ENCODE measurements around the gene CDH23. TPM values are rescaled to one million over a fixed set of nuclear protein-coding genes. Genes with fewer than 3 reads are reported as not detected.
A peak's percentile ranks its signal among the peaks of the same experiment; 100 is the strongest.

Gene CDH23
- total RNA-seq, 2 donors from 2014 or later: 1.7 to 11.2 TPM

DNA sequence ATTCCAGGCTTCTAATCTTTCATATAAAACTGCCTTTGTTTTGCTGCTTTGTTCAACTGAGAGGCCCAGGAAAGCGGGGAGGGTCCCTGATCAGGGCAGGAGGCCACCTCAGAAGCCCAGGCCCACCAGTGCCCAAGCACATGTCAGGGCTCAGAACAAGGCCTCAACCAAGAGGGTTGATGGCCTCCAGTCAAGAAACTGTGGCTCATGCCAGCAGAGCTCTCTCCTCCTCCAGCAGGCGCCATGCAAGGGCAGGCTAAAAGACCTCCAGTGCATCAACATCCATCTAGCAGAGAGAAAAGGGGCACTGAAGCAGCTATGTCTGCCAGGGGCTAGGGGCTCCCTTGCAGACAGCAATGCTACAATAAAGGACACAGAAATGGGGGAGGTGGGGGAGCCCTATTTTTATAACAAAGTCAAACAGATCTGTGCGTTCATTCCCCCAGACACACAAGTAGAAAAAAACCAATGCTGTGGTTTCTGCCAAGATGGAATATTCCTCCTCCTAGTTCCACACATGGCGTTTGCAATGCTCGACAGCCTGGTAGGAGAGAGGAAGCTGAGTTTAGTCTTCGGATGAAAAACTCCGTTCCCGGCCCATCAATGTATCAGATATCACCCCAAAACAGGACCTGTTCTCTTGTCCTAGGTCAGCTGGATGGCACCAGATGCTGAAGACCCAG lies 420.4 kb downstream of the CDH23 start:
- Mint-ChIP-seq H3K36me3 (peaks cover 0 to 6% of the 10 kb centered on the region in 2 donors), H3K9me3 (no peaks in the 10 kb centered on the region), H3K27ac (peak overlapping the region in 1 of 2 donors; percentile 64)
- no peak for DNase-seq (ENCODE audit: low spot score in 2 of 2)
- ATAC-seq: no peak

GRCh38 chr10:71817831-71818655 lies 421.3 kb downstream of the CDH23 start:
- H3K27ac Mint-ChIP-seq: peak overlapping the region; percentile 64 to 77
- ATAC-seq (no peak), DNase-seq (ENCODE audit: low spot score in 2 of 2) (no peak)
- peaks cover 0 to 6% of the 10 kb centered on the region in 2 donors for H3K36me3 Mint-ChIP-seq
- H3K9me3 Mint-ChIP-seq: no peaks in the 10 kb centered on the region

- ATAC-seq (no peak), DNase-seq (ENCODE audit: low spot score in 2 of 2) (no peak)
- Mint-ChIP-seq H3K9me3 (no peaks in the 10 kb centered on the region), H3K27ac (peak overlapping the region in 1 of 2 donors; percentile 77), H3K36me3 (peaks cover 0 to 6% of the 10 kb centered on the region in 2 donors)
Observed at GRCh38 chr10:71818674-71819260, 422.0 kb downstream of the CDH23 start.

- ATAC-seq: no peak
- no peak for DNase-seq (ENCODE audit: low spot score in 2 of 2)
- Mint-ChIP-seq H3K9me3 (no peaks in the 10 kb centered on the region), H3K36me3 (peaks cover 0 to 6% of the 10 kb centered on the region in 2 donors), H3K27ac (peak overlapping the region; percentile 38 to 68)
Observed at GRCh38 chr10:71819441-71819861, 422.7 kb downstream of the CDH23 start.

DNA sequence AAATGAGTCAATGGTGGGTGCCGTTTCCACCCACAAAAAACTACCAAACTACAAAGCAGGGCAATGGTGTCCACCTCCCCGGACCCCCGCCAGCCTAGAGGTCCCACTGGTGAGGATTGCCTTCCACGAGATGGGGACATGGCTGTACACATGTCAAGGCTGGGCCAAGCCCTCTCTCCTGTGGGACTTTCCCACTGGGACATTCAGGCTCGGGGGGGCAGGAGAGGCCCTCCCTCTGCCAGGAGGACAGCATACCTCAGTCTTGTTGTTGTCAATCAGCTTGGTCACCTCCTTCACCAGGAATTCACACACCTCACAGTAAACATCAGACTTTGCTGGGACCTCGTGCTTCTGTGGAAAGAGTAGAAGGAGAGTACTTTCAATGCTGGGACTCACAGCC lies 423.3 kb downstream of the CDH23 start:
- DNase-seq (ENCODE audit: low spot score in 2 of 2): no peak
- peak overlapping the region; percentile 38 to 68 for H3K27ac Mint-ChIP-seq
- H3K36me3 Mint-ChIP-seq: peaks cover 0 to 6% of the 10 kb centered on the region in 2 donors
- no peaks in the 10 kb centered on the region for H3K9me3 Mint-ChIP-seq
- no peak for ATAC-seq

DNA sequence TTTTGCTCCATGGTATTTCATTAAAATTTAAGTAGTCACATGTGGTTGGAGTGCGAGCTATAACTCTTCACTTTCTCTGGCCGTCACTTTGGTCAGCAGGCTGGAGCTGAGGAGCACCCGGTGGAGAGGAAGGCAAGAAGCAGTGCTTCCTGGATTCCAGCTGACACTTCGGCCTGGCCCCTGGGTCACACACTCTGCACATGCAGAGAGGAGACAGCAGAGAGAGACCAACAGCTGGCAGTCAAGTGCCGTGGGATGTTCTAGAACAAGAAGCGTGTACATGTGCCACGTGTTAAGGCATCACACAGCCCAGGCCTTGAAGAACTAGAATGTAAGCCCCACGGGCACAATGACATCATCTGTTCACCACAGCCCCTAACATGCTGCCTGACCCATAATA lies 424.2 kb downstream of the CDH23 start:
- DNase-seq (ENCODE audit: low spot score in 2 of 2) (no peak), ATAC-seq (no peak)
- Mint-ChIP-seq H3K27ac (peak overlapping the region; percentile 12 to 38), H3K9me3 (no peaks in the 10 kb centered on the region), H3K36me3 (peaks cover 0 to 6% of the 10 kb centered on the region in 2 donors)

GRCh38 chr10:71821909-71822763 lies 425.4 kb downstream of the CDH23 start:
- Mint-ChIP-seq H3K9me3 (no peaks in the 10 kb centered on the region), H3K36me3 (peaks cover 0 to 6% of the 10 kb centered on the region in 2 donors), H3K27ac (peak overlapping the region; percentile 38 to 82)
- ATAC-seq (peak; percentile 90 to 94), DNase-seq (ENCODE audit: low spot score in 2 of 2) (no peak)

DNA sequence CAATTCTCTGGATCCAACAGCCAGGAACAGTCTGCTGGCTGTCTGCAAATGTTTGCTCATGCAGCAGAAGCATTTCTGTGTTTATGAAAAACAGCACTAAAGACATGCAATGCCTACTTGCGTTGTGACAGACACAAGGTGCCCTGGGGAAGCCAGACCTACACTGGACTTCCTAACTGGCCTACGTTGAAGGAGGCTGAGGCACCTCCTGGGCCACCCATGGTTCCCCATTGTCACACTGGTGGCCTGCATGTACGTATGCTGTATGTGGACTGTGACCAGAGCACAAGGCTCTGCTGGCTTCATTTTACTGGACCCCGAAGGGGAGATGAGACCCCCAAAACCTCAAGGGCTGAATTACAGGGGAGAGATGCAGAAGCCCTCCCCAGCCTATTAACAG lies 426.6 kb downstream of the CDH23 start:
- Mint-ChIP-seq H3K9me3 (no peaks in the 10 kb centered on the region), H3K27ac (no peak overlapping the region), H3K36me3 (peaks cover 0 to 6% of the 10 kb centered on the region in 2 donors)
- DNase-seq (ENCODE audit: low spot score in 2 of 2): no peak
- no peak for ATAC-seq

- no peaks in the 10 kb centered on the region for H3K9me3 Mint-ChIP-seq
- DNase-seq (ENCODE audit: low spot score in 2 of 2) (no peak), ATAC-seq (no peak)
- peaks cover 0 to 6% of the 10 kb centered on the region in 2 donors for H3K36me3 Mint-ChIP-seq
- no peak overlapping the region for H3K27ac Mint-ChIP-seq
Observed at GRCh38 chr10:71824333-71824732, 427.6 kb downstream of the CDH23 start.

DNA sequence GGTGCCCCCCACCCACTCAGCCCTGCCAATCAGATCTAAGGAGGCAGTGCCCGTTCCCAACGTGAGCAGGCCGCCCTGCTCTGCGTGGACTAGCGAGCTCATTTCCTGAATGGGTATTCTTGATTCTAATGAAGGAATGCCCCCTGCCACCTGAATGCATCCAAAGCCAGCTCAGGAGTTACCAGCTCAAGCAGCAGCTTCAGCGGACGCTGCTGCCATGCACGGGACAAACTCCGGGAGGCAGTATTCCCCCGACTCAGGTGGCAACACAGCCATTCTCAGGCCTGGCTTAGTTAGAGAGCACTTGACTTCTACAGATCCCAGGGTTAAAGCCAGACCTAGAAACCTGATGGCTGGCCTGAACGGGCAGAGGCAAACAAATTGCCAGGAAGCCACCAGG lies 428.5 kb downstream of the CDH23 start:
- no peak for ATAC-seq
- Mint-ChIP-seq H3K27ac (no peak overlapping the region), H3K36me3 (peaks cover 2 to 8% of the 10 kb centered on the region in 2 donors)

DNA sequence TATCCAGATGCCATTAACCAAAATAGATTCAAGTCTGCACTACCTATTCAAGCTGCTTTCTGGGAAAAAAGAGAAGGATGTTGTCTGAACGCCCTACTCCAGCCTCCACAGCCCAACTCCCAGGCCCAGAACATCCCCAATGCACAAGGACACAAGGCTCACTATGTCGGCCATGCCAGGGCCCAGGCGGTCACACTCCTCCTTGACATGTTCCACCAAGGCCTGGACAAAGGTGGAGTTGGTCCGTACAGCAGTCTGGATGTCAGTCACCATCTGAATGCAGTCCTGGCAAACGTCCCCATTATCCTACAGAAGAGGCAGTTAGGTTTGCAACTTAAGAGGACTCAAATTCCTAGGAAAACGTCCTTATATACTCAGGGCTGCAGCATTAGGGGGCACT lies 431.1 kb downstream of the CDH23 start:
- peaks cover 5 to 7% of the 10 kb centered on the region in 2 donors for H3K36me3 Mint-ChIP-seq
- no peak for ATAC-seq
- no peak overlapping the region for H3K27ac Mint-ChIP-seq
- no peak for DNase-seq (ENCODE audit: low spot score in 2 of 2)
- no peaks in the 10 kb centered on the region for H3K9me3 Mint-ChIP-seq

More for the DNA sequence above, 428.5 kb downstream of the CDH23 start:
- no peak for DNase-seq (ENCODE audit: low spot score in 2 of 2)
- no peaks in the 10 kb centered on the region for H3K9me3 Mint-ChIP-seq

- DNase-seq (ENCODE audit: low spot score in 2 of 2) (no peak), ATAC-seq (no peak)
- Mint-ChIP-seq H3K36me3 (peaks cover 5 to 7% of the 10 kb centered on the region in 2 donors), H3K9me3 (no peaks in the 10 kb centered on the region), H3K27ac (no peak overlapping the region)
Observed at GRCh38 chr10:71828702-71829101, 432.0 kb downstream of the CDH23 start.

DNA sequence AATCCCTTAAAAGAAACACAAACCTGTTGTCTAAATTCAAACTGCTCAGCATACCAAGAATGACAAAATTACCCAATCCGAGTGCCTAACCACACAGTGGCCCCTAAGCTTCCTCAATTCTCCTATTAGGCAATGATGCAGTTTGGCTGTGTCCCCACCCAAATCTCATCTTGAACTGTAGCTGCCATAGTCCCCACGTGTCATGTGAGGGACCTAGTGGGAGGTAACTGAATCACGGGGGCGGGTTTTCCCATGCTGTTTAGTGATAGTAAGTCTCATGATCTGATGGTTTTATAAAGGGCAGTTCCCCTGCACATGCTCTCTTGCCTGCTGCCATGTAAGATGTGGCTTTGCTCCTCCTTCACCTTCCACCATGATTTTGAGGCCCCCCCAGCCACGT lies 432.5 kb downstream of the CDH23 start:
- Mint-ChIP-seq H3K27ac (no peak overlapping the region), H3K36me3 (peaks cover 5 to 7% of the 10 kb centered on the region in 2 donors), H3K9me3 (no peaks in the 10 kb centered on the region)
- DNase-seq (ENCODE audit: low spot score in 2 of 2) (no peak), ATAC-seq (no peak)

DNA sequence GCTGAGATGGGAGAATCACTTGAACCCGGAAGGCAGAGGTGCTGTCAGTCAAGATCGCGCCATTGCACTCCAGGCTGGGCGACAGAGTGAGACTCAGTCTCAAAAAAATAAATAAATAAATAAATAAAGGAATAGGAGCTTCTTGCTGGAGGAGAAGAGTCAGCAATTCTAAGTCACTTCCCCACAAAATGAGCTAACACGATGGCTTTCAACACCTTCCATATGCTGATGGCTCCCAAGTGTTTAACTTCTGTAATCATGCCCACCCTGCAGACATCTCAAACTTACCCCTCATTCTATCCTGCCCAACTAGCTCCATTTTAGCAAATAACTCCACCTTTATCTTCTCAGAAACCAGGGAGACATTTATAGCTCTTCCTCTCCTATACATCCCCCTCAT lies 433.2 kb downstream of the CDH23 start:
- peaks cover 5 to 7% of the 10 kb centered on the region in 2 donors for H3K36me3 Mint-ChIP-seq
- H3K9me3 Mint-ChIP-seq: no peaks in the 10 kb centered on the region
- ATAC-seq: no peak
- no peak overlapping the region for H3K27ac Mint-ChIP-seq
- no peak for DNase-seq (ENCODE audit: low spot score in 2 of 2)

DNA sequence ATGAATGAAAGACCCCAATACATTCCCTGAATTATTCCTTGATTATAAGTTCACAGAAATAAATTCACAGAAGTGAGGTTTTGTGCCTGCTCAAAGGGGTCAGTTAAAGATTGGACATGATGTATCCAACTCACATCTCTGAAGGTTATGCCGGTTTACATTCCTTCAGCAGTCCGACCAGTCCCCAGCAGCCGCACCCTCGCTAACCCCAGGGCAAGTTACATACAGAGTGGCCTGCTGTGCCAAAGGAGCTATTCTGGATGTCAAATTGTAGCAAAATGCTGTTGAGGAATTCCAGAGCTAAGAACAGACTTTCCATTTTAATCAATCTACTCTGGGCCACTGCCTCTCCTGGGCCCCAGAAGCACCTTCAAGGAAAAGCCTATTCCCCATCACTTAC lies 434.0 kb downstream of the CDH23 start:
- no peak overlapping the region for H3K27ac Mint-ChIP-seq
- DNase-seq (ENCODE audit: low spot score in 2 of 2): no peak
- ATAC-seq: no peak
- H3K9me3 Mint-ChIP-seq: no peaks in the 10 kb centered on the region
- H3K36me3 Mint-ChIP-seq: peaks cover 5 to 7% of the 10 kb centered on the region in 2 donors
